A549 (cell line): ENCODE results near the gene SBF2. TPM values are rescaled to one million over a fixed set of nuclear protein-coding genes. Genes with fewer than 3 reads are reported as not detected.

Experiments used
- ATAC-seq, 2 experiments: fragments of 200-7000 bp in 1 of 2; fragments of >200 bp in 1 of 2; cut with Nextera tagmentation in 1 of 2; cut with Tn5 transposase in 1 of 2; 3 replicates each; pipeline versions ENCODE4 v1.8.0 to v1.9.1; 2018 to 2020; ENCODE audit warnings: mild to moderate bottlenecking in 1 of 2, moderate library complexity in 1 of 2
- CTCF ChIA-PET: fragments of 300-600 bp; sonication (Branson Sonifier 250); formaldehyde crosslinking; extraction: SDS; loops from one replicate; lab custom pipeline; 2021; ENCODE audit warnings: antibody characterized with exemption, inconsistent platforms; lab: Yijun Ruan, JAX
- POLR2A ChIA-PET: fragments of 350-600 bp; formaldehyde crosslinking; extraction: SDS; loops from one replicate; lab custom pipeline; 2021; ENCODE audit warnings: antibody characterized with exemption, inconsistent platforms; lab: Yijun Ruan, JAX
- DNase-seq, 2 experiments: peaks; one replicate each; pipeline versions ENCODE4 v3.0.0 to v3.0.0-alpha.2; 2011 to 2016; ENCODE audit warnings: low read depth in 1 of 2, low spot score in 1 of 2
- FAIRE-seq: peaks from 2 replicates; lab custom pipeline; 2011; peaks lifted over from hg19 to GRCh38; lab: Jason Lieb, UNC
- H3K27ac ChIP-seq, 2 experiments: fragments of >200 bp; sonication (Bioruptor Twin); formaldehyde crosslinking; 3 replicates each; pipeline ENCODE4 v1.5.1; 2016 to 2017
- H3K4me1 ChIP-seq: fragments of >200 bp; sonication (Bioruptor Twin); formaldehyde crosslinking; 3 replicates; pipeline ENCODE4 v1.6.1; 2016
- H3K4me2 ChIP-seq: fragments of >200 bp; sonication (Bioruptor Twin); formaldehyde crosslinking; 3 replicates; pipeline ENCODE4 v1.6.1; 2016
- H3K4me3 ChIP-seq: fragments of >200 bp; sonication (Bioruptor Twin); formaldehyde crosslinking; 3 replicates; pipeline ENCODE4 v1.5.1; 2016
- H3K9me3 ChIP-seq: fragments of >200 bp; sonication (Bioruptor Twin); formaldehyde crosslinking; 3 replicates; pipeline ENCODE4 v1.6.1; 2016
- CEBPB ChIP-seq, 2 experiments: fragments of >200 bp in 1 of 2; sonication (Bioruptor Twin) in 1 of 2; formaldehyde crosslinking in 1 of 2; IDR thresholded peaks; 2 replicates each; pipeline ENCODE4 v1.6.1; 2012 to 2016
- EHF ChIP-seq: fragments of 250-450 bp; sonication (Bioruptor Pico); IDR thresholded peaks from 2 replicates; pipeline ENCODE4 v1.5.0; 2020; ENCODE audit warnings: mild to moderate bottlenecking
- FOSB ChIP-seq: fragments of 250-450 bp; sonication (Bioruptor Pico); IDR thresholded peaks from 2 replicates; pipeline ENCODE4 v1.5.0; 2020; ENCODE audit warnings: mild to moderate bottlenecking, moderate library complexity
- FOSL2 ChIP-seq, 2 experiments: fragments of 450-650 bp in 1 of 2; fragments of >200 bp in 1 of 2; sonication (Bioruptor Twin) in 1 of 2; formaldehyde crosslinking; IDR thresholded peaks; 2 replicates each; pipeline versions ENCODE4 v1.5.0 to v1.6.1; 2016 to 2020; ENCODE audit warnings: mild to moderate bottlenecking in 1 of 2, moderate library complexity in 1 of 2
- FOXS1 ChIP-seq: fragments of 250-450 bp; sonication (Bioruptor Pico); IDR thresholded peaks from 2 replicates; pipeline ENCODE4 v1.5.0; 2020; ENCODE audit warnings: mild to moderate bottlenecking, moderate library complexity
- GATA3 ChIP-seq: IDR thresholded peaks from 2 replicates; pipeline ENCODE4 v1.6.1; 2012; ENCODE audit warnings: borderline replicate concordance
- HOXB5 ChIP-seq: fragments of 250-450 bp; sonication (Bioruptor Pico); IDR thresholded peaks from 2 replicates; pipeline ENCODE4 v1.5.0; 2020; ENCODE audit warnings: mild to moderate bottlenecking, moderate library complexity
- MAFK ChIP-seq: fragments of 450-650 bp; IDR thresholded peaks from 2 replicates; pipeline ENCODE4 v1.6.1; 2014; ENCODE audit not compliant: partially characterized antibody
- MAZ ChIP-seq: fragments of 150-350 bp; IDR thresholded peaks from 2 replicates; pipeline ENCODE4 v1.6.1; 2014; ENCODE audit warnings: antibody characterized with exemption, low read depth, low read length, borderline replicate concordance
- MYC ChIP-seq: IDR thresholded peaks from 2 replicates; pipeline ENCODE4 v1.6.1; 2012; ENCODE audit warnings: mild to moderate bottlenecking, inconsistent platforms, low read length, improper control_type of control experiment, borderline replicate concordance
- NFE2L2 ChIP-seq: fragments of 150-350 bp; conservative IDR thresholded peaks from 2 replicates; pipeline ENCODE4 v1.6.1; 2014; ENCODE audit warnings: low read length
- POLR2A ChIP-seq: IDR thresholded peaks from 2 replicates; pipeline ENCODE4 v1.6.1; 2012; ENCODE audit warnings: mild to moderate bottlenecking, low read length
- RFX5 ChIP-seq: fragments of 450-650 bp; IDR thresholded peaks from 2 replicates; pipeline ENCODE4 v1.7.1; 2014; ENCODE audit warnings: antibody characterized with exemption, mild to moderate bottlenecking, moderate library complexity
- SMC3 ChIP-seq: fragments of >200 bp; sonication (Bioruptor Twin); formaldehyde crosslinking; IDR thresholded peaks from 3 replicates; pipeline ENCODE4 v1.6.1; 2018; ENCODE audit warnings: inconsistent platforms
- TFCP2L1 ChIP-seq: fragments of 250-450 bp; sonication (Bioruptor Pico); IDR thresholded peaks from 2 replicates; pipeline ENCODE4 v1.5.0; 2021; ENCODE audit warnings: mild to moderate bottlenecking
- ZFP36 ChIP-seq: fragments of 450-650 bp; IDR thresholded peaks from 2 replicates; pipeline ENCODE4 v1.6.1; 2014; ENCODE audit warnings: borderline replicate concordance; ENCODE audit not compliant: partially characterized antibody
- ZSCAN20 ChIP-seq: fragments of 250-450 bp; sonication (Bioruptor Pico); IDR thresholded peaks from 2 replicates; pipeline ENCODE4 v1.8.0; 2022; ENCODE audit warnings: mild to moderate bottlenecking, moderate library complexity
- WGBS: methylation state at CpG from one replicate; pipeline ENCODE4 v1.1.6; 2017; ENCODE audit errors: missing lambda C conversion rate; 5-methylcytosine and 5-hydroxymethylcytosine counted together
- polyA plus RNA-seq, 4 experiments: library from polyadenylated mRNA; depleted of rRNA in 3 of 4; stranded (reverse); fragments of >200 nt; fragmentation: RNase III in 1 of 4; extraction: RNeasy Plus Mini Kit Qiagen cat#74134 plus additional on column Dnase treatment in 1 of 4; gene quantifications; 2 replicates in 3 of 4; 3 replicates in 1 of 4; pipeline ENCODE4 v1.2.3, GENCODE V29; 2011 to 2017
- TF ChIP-seq, protein P1 (sequence below): IDR thresholded peaks from 2 replicates; pipeline ENCODE4 v1.6.1; 2012
- TF ChIP-seq, protein P2 (sequence below): fragments of 250-450 bp; sonication (Bioruptor Pico); IDR thresholded peaks from 2 replicates; pipeline ENCODE4 v1.5.0; 2020; ENCODE audit warnings: low read depth, mild to moderate bottlenecking, moderate library complexity
- TF ChIP-seq, protein P3 (sequence below): IDR thresholded peaks from 2 replicates; pipeline ENCODE4 v1.6.1; 2012

Gene SBF2
- polyA plus RNA-seq, 2 of the 4 experiments (the other 2 are of a cell fraction), result 11.1 to 49.6 TPM

DNA sequence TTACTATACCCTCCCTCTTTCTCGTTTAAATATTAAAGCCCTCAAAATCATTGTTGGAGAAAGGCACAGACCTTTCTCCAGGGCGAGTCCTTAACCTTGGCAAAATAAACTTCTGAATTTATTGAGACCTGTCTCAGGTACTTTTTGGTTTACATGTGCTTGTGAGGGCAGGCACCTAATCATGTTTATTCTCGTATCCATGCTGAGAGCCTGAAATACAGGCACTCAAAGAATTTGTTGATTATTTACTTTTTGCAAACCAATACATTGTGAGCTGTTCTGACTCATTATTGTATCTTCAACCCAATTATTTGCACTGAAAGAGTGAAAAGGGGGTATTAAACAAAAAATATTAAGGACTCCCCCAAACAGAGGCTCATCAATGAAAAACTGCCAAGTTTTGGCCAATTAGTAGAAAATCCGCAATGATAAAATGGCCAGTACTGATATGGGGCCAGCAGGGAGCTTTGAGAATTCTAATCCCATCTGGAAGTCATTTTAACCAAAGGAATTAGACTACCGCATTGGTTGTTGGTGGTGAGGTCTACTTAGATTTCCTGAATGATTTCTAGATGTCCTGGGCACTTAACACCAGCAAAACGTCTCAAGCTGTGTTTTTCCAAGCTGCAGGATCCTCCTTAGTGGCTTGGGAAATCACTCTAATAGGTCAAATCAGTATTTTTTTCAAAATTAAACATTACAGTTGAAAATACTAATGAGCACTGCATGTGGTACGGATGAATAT, 472.8 kb downstream of the SBF2 start:
- Histone ChIP-seq H3K4me2 (peak overlapping the region; percentile 59), H3K27ac (peak overlapping the region; percentile 21 to 64; a peak in 4 of 6 replicates), H3K4me1 (peaks cover 43% of the 10 kb centered on the region), H3K9me3 (no peaks in the 10 kb centered on the region)
- POLR2A ChIA-PET, result no interaction called here
- WGBS, result 33% methylated on average over 7 of the region's 7 CpGs
- no peak for FAIRE-seq
- TF ChIP-seq, protein P1, sequence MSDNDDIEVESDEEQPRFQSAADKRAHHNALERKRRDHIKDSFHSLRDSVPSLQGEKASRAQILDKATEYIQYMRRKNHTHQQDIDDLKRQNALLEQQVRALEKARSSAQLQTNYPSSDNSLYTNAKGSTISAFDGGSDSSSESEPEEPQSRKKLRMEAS, result peak; percentile 33; the same call in 1 of the 2 replicates
- no peak for TF ChIP-seq FOXS1 (CRISPR knock-in tag)
- peak; percentile 63; the same call in 1 of the 2 replicates for TF ChIP-seq GATA3
- TF ChIP-seq, all 56 proteins: peak for 2
- ATAC-seq (peak in 1 of 2 experiments; percentile 66; a peak in 3 of 6 replicates), DNase-seq (no peak)
- CTCF ChIA-PET, result interaction anchor here (0.9 kb wide), 1 partner anchor 62 kb away, joined by 3 read pairs; no protein-coding TSS in a partner anchor
- H3K4me3 ChIP-seq, result no peak overlapping the region

DNA sequence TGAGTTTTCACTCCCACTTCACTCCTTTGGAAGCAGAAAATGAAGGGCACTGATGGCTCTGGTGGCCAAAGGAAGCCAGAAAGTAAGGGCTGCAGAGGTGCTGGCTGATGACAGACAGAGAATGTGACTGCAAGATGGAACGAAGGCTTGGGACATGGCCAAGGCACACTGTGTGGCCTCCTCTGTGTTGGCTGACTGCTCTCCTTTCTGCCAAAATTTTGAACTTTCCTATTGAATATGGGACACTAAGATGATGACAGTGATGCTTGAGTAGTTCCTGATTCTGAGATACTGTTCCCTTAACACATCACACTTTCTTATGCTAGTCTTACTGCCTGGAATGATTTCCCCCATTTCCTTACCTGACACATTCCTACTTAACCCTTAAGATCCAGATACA, 473.8 kb downstream of the SBF2 start:
- peak; percentile 54 to 57; a peak in 4 of 6 replicates for ATAC-seq
- DNase-seq, result no peak
- Histone ChIP-seq H3K4me1 (peaks cover 52% of the 10 kb centered on the region), H3K9me3 (no peaks in the 10 kb centered on the region), H3K4me2 (peak overlapping the region; percentile 59), H3K27ac (peak overlapping the region in 1 of 2 experiments; percentile 64; a peak in 3 of 6 replicates), H3K4me3 (no peak overlapping the region)
- ChIA-PET POLR2A (no interaction called here), CTCF (interaction anchor here (1.2 kb wide), 1 partner anchor 72 kb away, joined by 3 read pairs; no protein-coding TSS in a partner anchor)
- WGBS, result 0% methylated on average over 1 of the region's 1 CpG
- no peak for FAIRE-seq
- no peak for TF ChIP-seq GATA3
- TF ChIP-seq MAFK, result no peak
- no peak for TF ChIP-seq POLR2A

DNA sequence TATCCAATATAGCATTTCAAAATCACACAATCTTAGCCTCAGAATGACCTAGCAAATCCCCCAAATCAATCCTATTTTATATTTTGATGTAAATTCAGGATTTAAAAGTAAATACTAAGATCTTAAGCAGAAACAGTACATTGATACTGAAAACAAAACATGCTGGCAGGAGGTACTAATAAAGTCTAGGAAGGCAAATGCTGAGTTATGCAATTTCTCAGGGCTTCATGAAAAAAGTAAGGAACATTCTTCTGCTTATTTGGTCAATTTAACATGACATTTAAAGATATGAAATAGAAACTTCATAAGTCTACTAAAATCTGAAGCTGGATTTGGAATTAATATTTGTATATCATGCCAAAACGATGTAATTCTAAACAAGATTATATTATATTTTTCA, 476.8 kb downstream of the SBF2 start:
- ChIA-PET CTCF (no interaction called here), POLR2A (no interaction called here)
- no peak for ATAC-seq

DNA sequence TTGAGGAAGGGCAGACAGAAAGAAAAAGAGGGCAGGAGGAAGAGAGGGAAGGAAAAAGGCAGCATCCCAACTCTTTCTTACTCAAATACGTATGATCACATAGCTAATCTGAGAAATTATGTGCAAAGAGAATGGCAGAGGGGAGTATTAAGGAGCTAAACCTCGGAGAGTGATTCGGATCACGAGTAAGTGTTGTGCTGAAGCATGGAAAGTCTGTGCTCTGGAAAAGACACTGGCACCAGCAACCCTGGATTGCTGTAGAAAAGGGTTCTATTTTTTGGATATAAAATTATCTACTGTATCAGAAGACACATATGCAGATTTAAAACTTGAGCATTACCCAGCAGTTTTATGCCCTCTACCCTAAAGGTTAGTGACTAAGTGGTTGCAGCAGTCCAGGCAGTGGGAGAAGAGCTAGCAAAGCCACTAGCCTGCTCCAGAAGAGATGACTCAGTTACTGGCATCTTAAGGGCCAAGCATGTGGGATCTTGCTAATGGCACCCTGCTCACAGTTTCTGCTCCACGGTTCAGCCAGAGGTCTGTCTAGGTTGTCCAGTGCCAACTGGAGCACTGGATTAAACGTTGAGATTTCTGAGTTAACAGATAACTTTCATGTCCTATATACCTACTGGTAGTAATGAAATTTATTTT, 478.4 kb downstream of the SBF2 start:
- Histone ChIP-seq H3K4me3 (no peak overlapping the region), H3K4me2 (peak overlapping the region; percentile 39), H3K4me1 (peaks cover 26% of the 10 kb centered on the region), H3K9me3 (no peaks in the 10 kb centered on the region), H3K27ac (peak overlapping the region; percentile 57 to 82)
- DNase-seq (peak; percentile 40 to 54), ATAC-seq (peak; percentile 90 to 92), FAIRE-seq (peak; percentile 54)
- POLR2A ChIA-PET, result interaction anchor here (1.0 kb wide), 1 partner anchor 355 kb away, joined by 3 read pairs; the partner anchor contains the start of gene ZNF143
- CTCF ChIA-PET, result interaction anchor here (0.7 to 0.9 kb wide), 2 partner anchors 58 to 839 kb away, joined by 3 read pairs; no protein-coding TSS in a partner anchor
- WGBS, result 56% methylated on average over 6 of the region's 6 CpGs
- TF ChIP-seq FOSL2 (IDR thresholded peaks at IDR 0.05), result no peak
- TF ChIP-seq FOSL2 (CRISPR knock-in tag; IDR thresholded peaks at IDR 0.05), result peak; percentile 50
- TF ChIP-seq, protein P1, result peak; percentile 57; the same call in 1 of the 2 replicates
- no peak for TF ChIP-seq ZSCAN20 (CRISPR knock-in tag)

More for the DNA sequence above, 476.8 kb downstream of the SBF2 start:
- Histone ChIP-seq H3K4me3 (no peak overlapping the region), H3K4me2 (no peak overlapping the region), H3K9me3 (no peaks in the 10 kb centered on the region), H3K4me1 (peaks cover 40% of the 10 kb centered on the region), H3K27ac (peak overlapping the region in 1 of 2 experiments; percentile 47; a peak in 2 of 6 replicates)
- DNase-seq (no peak), FAIRE-seq (no peak)
- no peak for TF ChIP-seq ZSCAN20 (CRISPR knock-in tag)
- peak; percentile 13 for TF ChIP-seq MAFK
- 88% methylated on average over 1 of the region's 1 CpG for whole genome bisulfite sequencing

DNA sequence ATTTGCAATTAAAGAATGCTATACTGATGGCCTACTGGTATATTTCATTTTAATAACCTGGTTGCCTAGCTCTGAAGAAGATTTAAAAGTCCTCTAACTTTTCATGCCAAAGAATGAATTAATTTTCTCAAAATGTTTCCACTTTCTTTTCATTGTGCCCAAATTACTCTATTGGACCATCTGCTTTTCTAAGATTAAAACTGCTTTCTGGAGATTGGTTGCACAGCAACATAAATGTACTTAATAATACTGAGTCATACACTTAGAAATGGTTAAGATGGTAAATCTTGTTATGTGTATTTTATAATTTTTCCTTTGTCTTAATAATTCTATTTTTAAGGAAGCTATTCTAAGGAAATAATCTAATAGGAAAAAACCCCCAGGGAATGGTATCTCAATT, 479.9 kb downstream of the SBF2 start:
- no peak for DNase-seq
- Histone ChIP-seq H3K4me3 (no peak overlapping the region), H3K4me1 (peaks cover 14% of the 10 kb centered on the region), H3K4me2 (no peak overlapping the region), H3K9me3 (no peaks in the 10 kb centered on the region), H3K27ac (no peak overlapping the region)
- no peak for ATAC-seq
- POLR2A ChIA-PET, result no interaction called here
- TF ChIP-seq, protein P2, sequence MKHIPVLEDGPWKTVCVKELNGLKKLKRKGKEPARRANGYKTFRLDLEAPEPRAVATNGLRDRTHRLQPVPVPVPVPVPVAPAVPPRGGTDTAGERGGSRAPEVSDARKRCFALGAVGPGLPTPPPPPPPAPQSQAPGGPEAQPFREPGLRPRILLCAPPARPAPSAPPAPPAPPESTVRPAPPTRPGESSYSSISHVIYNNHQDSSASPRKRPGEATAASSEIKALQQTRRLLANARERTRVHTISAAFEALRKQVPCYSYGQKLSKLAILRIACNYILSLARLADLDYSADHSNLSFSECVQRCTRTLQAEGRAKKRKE, result no peak
- TF ChIP-seq FOSB (CRISPR knock-in tag), result no peak
- TF ChIP-seq CEBPB (IDR thresholded peaks at IDR 0.05), result no peak
- no peak for TF ChIP-seq NFE2L2
- TF ChIP-seq TFCP2L1, result no peak
- no peak for TF ChIP-seq HOXB5 (CRISPR knock-in tag)
- no peak for TF ChIP-seq EHF (CRISPR knock-in tag)
- TF ChIP-seq MAFK, result no peak
- no peak for TF ChIP-seq MYC
- TF ChIP-seq MAZ, result no peak
- TF ChIP-seq ZFP36, result no peak
- TF ChIP-seq, protein P3, sequence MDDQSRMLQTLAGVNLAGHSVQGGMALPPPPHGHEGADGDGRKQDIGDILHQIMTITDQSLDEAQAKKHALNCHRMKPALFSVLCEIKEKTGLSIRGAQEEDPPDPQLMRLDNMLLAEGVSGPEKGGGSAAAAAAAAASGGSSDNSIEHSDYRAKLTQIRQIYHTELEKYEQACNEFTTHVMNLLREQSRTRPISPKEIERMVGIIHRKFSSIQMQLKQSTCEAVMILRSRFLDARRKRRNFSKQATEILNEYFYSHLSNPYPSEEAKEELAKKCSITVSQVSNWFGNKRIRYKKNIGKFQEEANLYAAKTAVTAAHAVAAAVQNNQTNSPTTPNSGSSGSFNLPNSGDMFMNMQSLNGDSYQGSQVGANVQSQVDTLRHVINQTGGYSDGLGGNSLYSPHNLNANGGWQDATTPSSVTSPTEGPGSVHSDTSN, result no peak
- no peak for TF ChIP-seq SMC3
- no peak for TF ChIP-seq RFX5
- no peak for FAIRE-seq
- CTCF ChIA-PET, result interaction anchor here (1.1 kb wide), 1 partner anchor 158 kb away, joined by 3 read pairs; no protein-coding TSS in a partner anchor
